ENCODE results near the gene WNT6.

Gene WNT6

DNA sequence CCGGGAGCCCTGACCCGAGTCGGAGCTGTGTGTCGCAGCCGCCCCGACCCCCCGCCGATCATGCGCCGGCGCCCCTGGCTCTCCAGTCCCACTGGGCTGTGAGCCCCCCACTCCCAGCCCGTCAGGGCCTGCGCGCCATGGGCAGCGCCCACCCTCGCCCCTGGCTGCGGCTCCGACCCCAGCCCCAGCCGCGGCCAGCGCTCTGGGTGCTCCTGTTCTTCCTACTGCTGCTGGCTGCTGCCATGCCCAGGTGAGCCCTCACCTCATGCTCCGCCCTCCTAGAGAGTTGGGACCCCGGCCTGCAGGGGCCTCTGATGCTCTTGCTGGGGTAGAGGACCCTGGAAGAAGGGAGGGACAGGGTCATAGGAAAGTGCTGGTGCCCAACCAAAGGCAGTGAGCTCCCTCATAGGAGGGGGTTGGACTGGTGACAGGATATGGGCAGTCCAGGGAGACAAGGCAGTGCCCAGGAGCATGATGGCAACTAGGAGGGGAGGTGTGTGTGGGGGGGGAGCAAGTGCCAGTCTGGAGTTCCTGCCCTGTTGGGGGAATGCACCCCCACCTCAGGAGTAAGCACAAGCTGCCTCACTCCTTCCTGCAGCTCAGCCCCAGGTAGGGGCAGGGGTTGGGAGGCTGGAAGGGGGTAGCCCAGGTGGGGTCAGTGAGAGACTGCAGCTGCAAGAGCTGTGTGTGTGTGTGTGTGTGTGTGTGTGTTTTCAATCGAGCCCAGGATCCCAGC lies 21.4 kb downstream of the WNT6 start:
- TF ChIP-seq, protein P1, sequence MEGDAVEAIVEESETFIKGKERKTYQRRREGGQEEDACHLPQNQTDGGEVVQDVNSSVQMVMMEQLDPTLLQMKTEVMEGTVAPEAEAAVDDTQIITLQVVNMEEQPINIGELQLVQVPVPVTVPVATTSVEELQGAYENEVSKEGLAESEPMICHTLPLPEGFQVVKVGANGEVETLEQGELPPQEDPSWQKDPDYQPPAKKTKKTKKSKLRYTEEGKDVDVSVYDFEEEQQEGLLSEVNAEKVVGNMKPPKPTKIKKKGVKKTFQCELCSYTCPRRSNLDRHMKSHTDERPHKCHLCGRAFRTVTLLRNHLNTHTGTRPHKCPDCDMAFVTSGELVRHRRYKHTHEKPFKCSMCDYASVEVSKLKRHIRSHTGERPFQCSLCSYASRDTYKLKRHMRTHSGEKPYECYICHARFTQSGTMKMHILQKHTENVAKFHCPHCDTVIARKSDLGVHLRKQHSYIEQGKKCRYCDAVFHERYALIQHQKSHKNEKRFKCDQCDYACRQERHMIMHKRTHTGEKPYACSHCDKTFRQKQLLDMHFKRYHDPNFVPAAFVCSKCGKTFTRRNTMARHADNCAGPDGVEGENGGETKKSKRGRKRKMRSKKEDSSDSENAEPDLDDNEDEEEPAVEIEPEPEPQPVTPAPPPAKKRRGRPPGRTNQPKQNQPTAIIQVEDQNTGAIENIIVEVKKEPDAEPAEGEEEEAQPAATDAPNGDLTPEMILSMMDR (IDR thresholded peaks at IDR 0.05; ENCODE audit: low read depth, low read length), result no peak
- no peak overlapping the region for H3K4me3 ChIP-seq (replicated peaks in 1 of 2; ENCODE audit: low read depth in 2 of 2, low read length in 2 of 2)
- DNase-seq (ENCODE audit: low read depth in 2 of 2), result no peak

DNA sequence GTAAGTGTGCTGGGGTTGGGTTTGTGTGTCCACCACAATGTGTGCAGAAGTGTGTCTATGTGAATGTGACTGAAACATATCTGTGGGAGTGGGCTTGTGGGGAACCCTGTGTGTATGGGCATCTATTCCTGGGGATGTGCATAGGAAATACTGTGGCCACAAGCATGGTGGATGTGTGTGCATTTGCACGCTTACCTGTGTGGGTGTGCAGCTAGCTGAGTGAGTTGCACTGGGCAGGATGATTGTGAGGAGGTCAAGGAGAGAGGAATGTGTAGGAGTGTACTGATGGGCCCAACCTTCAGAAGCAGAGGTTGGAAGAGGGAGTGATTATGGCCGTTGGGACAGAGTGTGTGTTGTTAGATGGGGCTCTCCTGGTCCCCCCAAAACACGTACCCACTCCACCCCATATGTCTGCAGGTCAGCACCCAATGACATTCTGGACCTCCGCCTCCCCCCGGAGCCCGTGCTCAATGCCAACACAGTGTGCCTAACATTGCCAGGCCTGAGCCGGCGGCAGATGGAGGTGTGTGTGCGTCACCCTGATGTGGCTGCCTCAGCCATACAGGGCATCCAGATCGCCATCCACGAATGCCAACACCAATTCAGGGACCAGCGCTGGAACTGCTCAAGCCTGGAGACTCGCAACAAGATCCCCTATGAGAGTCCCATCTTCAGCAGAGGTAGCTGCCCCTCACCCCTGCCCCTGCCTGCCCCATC lies 22.3 kb downstream of the WNT6 start:
- no peak overlapping the region for H3K4me3 ChIP-seq (replicated peaks in 1 of 2; ENCODE audit: low read depth in 2 of 2, low read length in 2 of 2)
- no peak for DNase-seq (ENCODE audit: low read depth in 2 of 2)
- TF ChIP-seq, protein P1 (IDR thresholded peaks at IDR 0.05; ENCODE audit: low read depth, low read length), result no peak

DNA sequence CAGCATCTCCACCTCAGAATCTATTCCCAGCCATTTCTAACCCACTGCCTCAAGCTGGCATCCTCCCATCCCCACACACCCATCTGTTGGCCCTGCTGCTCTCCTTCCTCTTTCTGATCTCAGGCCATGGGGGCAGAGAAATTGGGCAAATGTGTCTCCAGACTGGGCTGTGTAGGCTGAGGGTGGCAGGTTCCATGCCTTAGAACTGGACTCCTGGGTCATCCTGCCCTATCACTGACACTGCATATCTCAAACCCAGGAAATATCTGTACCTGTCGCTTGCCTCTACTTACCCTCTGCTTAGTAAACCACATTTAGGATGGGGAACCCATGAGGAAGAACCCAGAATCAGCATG lies 22.8 kb downstream of the WNT6 start:
- no peak overlapping the region for H3K4me3 ChIP-seq (replicated peaks in 1 of 2; ENCODE audit: low read depth in 2 of 2, low read length in 2 of 2)
- TF ChIP-seq, protein P1 (IDR thresholded peaks at IDR 0.05; ENCODE audit: low read depth, low read length), result no peak
- DNase-seq (ENCODE audit: low read depth in 2 of 2), result no peak

DNA sequence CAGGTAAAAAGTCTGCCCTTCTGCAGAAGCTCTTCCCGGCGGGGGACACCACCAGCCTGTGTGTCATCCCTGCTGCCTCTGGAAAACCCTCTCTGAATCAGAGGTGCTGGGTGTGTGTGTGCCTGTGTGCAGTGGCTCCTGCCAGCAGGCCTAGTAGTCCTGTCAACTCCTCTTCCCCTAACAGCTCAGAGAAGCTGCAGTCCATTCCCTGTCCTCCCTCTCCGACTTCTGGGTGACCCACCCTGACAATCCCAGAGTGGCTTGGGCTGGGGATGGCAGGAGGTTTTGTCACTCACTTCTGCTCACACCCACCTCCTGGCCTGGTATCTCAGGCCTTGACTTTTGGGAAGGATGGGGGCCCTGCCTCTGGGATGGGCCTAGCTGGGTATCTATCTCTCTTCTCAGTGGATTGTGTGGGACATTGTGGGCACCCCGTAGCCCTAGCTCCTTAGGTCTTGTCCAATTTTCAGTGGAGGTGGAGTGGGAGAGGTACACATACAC lies 23.3 kb downstream of the WNT6 start:
- DNase-seq (ENCODE audit: low read depth in 2 of 2), result no peak
- no peak overlapping the region for H3K4me3 ChIP-seq (replicated peaks in 1 of 2; ENCODE audit: low read depth in 2 of 2, low read length in 2 of 2)
- TF ChIP-seq, protein P1 (IDR thresholded peaks at IDR 0.05; ENCODE audit: low read depth, low read length), result no peak

DNA sequence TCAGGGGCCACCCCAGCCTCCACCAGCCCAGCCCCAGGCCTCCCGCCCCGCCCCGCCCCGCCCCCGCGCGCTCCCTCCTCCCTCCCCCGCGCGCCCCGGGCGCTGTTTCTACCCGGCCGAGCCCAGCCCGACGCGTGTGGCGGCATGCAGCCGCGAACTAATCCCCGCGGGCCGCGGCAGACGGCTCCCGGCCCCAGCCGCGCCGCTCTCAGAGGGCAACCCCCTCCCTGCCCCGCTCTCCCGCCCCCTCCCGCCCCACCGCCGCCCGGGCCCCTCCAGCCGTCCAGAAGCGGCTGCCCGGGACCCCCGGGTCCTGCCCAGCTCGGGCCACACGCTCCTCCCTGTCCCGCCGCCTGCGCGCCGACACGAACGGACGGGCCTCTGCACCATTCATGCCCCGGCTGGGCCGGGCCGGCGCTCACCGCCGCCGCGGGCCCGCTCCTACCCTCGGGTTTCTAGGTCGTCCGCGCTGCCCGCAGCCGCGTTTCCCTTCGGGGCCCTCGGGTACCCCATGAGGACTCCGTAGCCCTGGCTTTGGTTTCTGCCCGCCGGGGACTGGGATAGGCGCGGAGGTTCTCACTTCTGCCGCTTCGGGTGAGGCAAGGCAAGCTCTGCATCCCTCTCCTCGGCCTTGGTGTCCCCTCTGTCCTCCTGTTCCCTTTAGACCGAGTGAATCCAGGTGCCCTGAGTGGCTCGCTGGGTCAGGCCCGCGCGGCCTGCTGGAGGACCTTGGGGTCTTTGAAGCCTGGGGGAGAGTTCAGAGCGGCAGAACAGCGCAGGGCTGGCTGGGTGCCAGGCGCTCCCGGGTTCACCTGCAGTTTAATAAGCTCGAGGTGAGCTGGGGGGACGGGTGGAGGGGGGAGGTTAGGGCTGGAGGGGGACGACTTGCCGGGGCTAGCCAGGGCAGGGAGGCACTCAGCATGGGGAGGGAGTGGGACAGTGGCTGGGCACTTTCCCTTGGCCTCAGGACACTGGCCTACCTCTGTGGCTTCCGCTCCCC lies 24.2 kb downstream of the WNT6 start:
- TF ChIP-seq, protein P1 (IDR thresholded peaks at IDR 0.05; ENCODE audit: low read depth, low read length), result no peak
- no peak for DNase-seq (ENCODE audit: low read depth in 2 of 2)
- no peak overlapping the region for H3K4me3 ChIP-seq (replicated peaks in 1 of 2; ENCODE audit: low read depth in 2 of 2, low read length in 2 of 2)

DNA sequence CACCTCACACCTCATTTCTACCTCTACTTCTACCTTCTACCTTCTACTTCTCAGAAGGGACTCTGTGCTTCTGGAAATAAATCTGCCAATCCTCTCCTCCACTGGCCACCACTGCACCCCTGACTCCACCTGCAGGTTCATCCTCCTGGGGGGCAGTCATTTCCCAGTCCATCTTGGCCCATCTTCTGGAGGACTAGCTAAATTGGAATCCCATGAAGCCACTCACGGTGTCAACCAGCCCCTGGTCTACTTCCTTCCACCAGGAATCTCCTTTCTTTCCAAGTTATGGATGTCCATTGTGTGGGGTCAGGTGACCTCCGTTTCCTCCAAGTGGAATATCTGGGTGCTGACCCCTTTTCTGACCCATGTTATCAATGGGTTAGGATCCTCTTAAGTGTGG lies 24.9 kb downstream of the WNT6 start:
- H3K4me3 ChIP-seq (replicated peaks in 1 of 2; ENCODE audit: low read depth in 2 of 2, low read length in 2 of 2), result no peak overlapping the region
- TF ChIP-seq, protein P1 (IDR thresholded peaks at IDR 0.05; ENCODE audit: low read depth, low read length), result no peak
- no peak for DNase-seq (ENCODE audit: low read depth in 2 of 2)

Data from cardiac fibroblast (primary cell).